ENCODE measurements around the gene TAF11L6. TPM values are rescaled to one million over a fixed set of nuclear protein-coding genes. Genes with fewer than 3 reads are reported as not detected.

TAF11L6 gene
- total RNA-seq, 2 donors from 2014 or later = not detected

Small RNAs within 50 kb of the gene (small RNA-seq; reads per million reads assigned to genes)
- gene AC106774.3 = 0 reads per million in 2 donors

Other genes starting within 250 kb of the TAF11L6 start
- gene TAF11L2, start 30.4 kb upstream of the TAF11L6 start, total RNA-seq = not detected
- not detected for gene TAF11L3, start 10.3 kb upstream of the TAF11L6 start, total RNA-seq
- not detected for gene TAF11L4, start 6.9 kb upstream of the TAF11L6 start, total RNA-seq
- gene TAF11L5, start 3.4 kb upstream of the TAF11L6 start, total RNA-seq = not detected
- not detected for gene TAF11L7, start 57.1 kb downstream of the TAF11L6 start, total RNA-seq
- gene TAF11L8, start 62.3 kb downstream of the TAF11L6 start, total RNA-seq = not detected
- gene TAF11L9, start 65.7 kb downstream of the TAF11L6 start, total RNA-seq = not detected
- gene TAF11L10, start 69.2 kb downstream of the TAF11L6 start, total RNA-seq = not detected
- gene TAF11L11, start 75.5 kb downstream of the TAF11L6 start, total RNA-seq = not detected
- not detected for gene TAF11L12, start 81.7 kb downstream of the TAF11L6 start, total RNA-seq
- not detected for gene TAF11L13, start 103.4 kb downstream of the TAF11L6 start, total RNA-seq
- gene TAF11L14, start 105.8 kb downstream of the TAF11L6 start, total RNA-seq = not detected

Measured in prostate gland (tissue), 2 donors.